ENCODE measurements around the gene LYPD6B.

Gene LYPD6B

GRCh38 chr2:149094217-149095015 is 55.9 kb downstream of the LYPD6B start:
- Histone ChIP-seq H3K18ac (ENCODE audit: low read length) (no peak overlapping the region), H4K8ac (ENCODE audit: low read depth, low read length) (no peak overlapping the region), H3K23ac (ENCODE audit: low read depth, low read length, poor library complexity) (no peak overlapping the region), H3K4me3 (ENCODE audit: low read length in 2 of 2) (no peak overlapping the region), H2BK15ac (ENCODE audit: low read length) (no peak overlapping the region), H3K27me3 (ENCODE audit: control insufficient read depth in 3 of 3, insufficient read depth in 3 of 3, low read depth in 1 of 3, low read length in 3 of 3) (peaks cover 0 to 5% (median 0%) of the 10 kb centered on the region in 3 experiments), H3K4ac (ENCODE audit: low read length) (no peak overlapping the region), H3K79me1 (ENCODE audit: low read depth, low read length) (no peaks in the 10 kb centered on the region), H2BK5ac (ENCODE audit: low read length) (no peak overlapping the region), H2BK12ac (ENCODE audit: low read length) (no peak overlapping the region), H3K27ac (replicated peaks; ENCODE audit: low read length) (no peak overlapping the region), H2AFZ (ENCODE audit: low read length) (no peak overlapping the region), H3K9me3 (replicated peaks in 1 of 2; ENCODE audit: control insufficient read depth in 2 of 2, insufficient read depth in 1 of 2, low read depth in 1 of 2, low read length in 2 of 2) (no peaks in the 10 kb centered on the region), H3K14ac (ENCODE audit: low read length) (no peak overlapping the region), H4K91ac (ENCODE audit: low read depth, low read length, poor library complexity) (no peak overlapping the region), H3K4me1 (ENCODE audit: control insufficient read depth in 2 of 2, insufficient read depth in 1 of 2, low read depth in 1 of 2, low read length in 2 of 2) (no peaks in the 10 kb centered on the region), H3K36me3 (replicated peaks in 1 of 2; ENCODE audit: control insufficient read depth in 2 of 2, insufficient read depth in 2 of 2, low read length in 2 of 2) (no peaks in the 10 kb centered on the region), H3K9ac (ENCODE audit: low read depth, low read length, poor library complexity) (no peak overlapping the region), H2AK5ac (ENCODE audit: low read depth, low read length) (no peak overlapping the region), H2BK120ac (ENCODE audit: low read depth, low read length) (no peak overlapping the region), H3K4me2 (ENCODE audit: insufficient read depth, low read length, poor library complexity, severe bottlenecking) (no peak overlapping the region)
- no CpG with 5 or more reads among the region's 5 CpGs for WGBS, 2 donors (ENCODE audit: extremely low coverage in 2 of 2, insufficient read length in 2 of 2, insufficient replicate concordance in 1 of 2)
- DNase-seq (ENCODE audit: low spot score), result no peak

- Histone ChIP-seq H3K27ac (replicated peaks; ENCODE audit: low read length) (no peak overlapping the region), H3K36me3 (replicated peaks in 1 of 2; ENCODE audit: control insufficient read depth in 2 of 2, insufficient read depth in 2 of 2, low read length in 2 of 2) (no peaks in the 10 kb centered on the region), H3K27me3 (ENCODE audit: control insufficient read depth in 3 of 3, insufficient read depth in 3 of 3, low read depth in 1 of 3, low read length in 3 of 3) (no peaks in the 10 kb centered on the region), H4K8ac (ENCODE audit: low read depth, low read length) (no peak overlapping the region), H3K18ac (ENCODE audit: low read length) (no peak overlapping the region), H3K9ac (ENCODE audit: low read depth, low read length, poor library complexity) (no peak overlapping the region), H2BK12ac (ENCODE audit: low read length) (no peak overlapping the region), H3K4me2 (ENCODE audit: insufficient read depth, low read length, poor library complexity, severe bottlenecking) (no peak overlapping the region), H4K91ac (ENCODE audit: low read depth, low read length, poor library complexity) (no peak overlapping the region), H3K4me1 (ENCODE audit: control insufficient read depth in 2 of 2, insufficient read depth in 1 of 2, low read depth in 1 of 2, low read length in 2 of 2) (peaks cover 0 to 9% of the 10 kb centered on the region in 2 donors), H2AFZ (ENCODE audit: low read length) (no peak overlapping the region), H3K4me3 (ENCODE audit: low read length in 2 of 2) (no peak overlapping the region), H3K4ac (ENCODE audit: low read length) (no peak overlapping the region), H2BK15ac (ENCODE audit: low read length) (no peak overlapping the region), H2AK5ac (ENCODE audit: low read depth, low read length) (no peak overlapping the region), H3K79me1 (ENCODE audit: low read depth, low read length) (no peaks in the 10 kb centered on the region), H2BK5ac (ENCODE audit: low read length) (no peak overlapping the region), H3K14ac (ENCODE audit: low read length) (no peak overlapping the region), H2BK120ac (ENCODE audit: low read depth, low read length) (no peak overlapping the region), H3K23ac (ENCODE audit: low read depth, low read length, poor library complexity) (no peak overlapping the region), H3K9me3 (replicated peaks in 1 of 2; ENCODE audit: control insufficient read depth in 2 of 2, insufficient read depth in 1 of 2, low read depth in 1 of 2, low read length in 2 of 2) (no peaks in the 10 kb centered on the region)
- no CpG with 5 or more reads among the region's 2 CpGs for WGBS, 2 donors (ENCODE audit: extremely low coverage in 2 of 2, insufficient read length in 2 of 2, insufficient replicate concordance in 1 of 2)
- no peak for DNase-seq (ENCODE audit: low spot score)
Measured at GRCh38 chr2:149098701-149099100, 60.2 kb downstream of the LYPD6B start.

- H3K9ac ChIP-seq (ENCODE audit: low read depth, low read length, poor library complexity), result no peak overlapping the region
- H2BK5ac ChIP-seq (ENCODE audit: low read length), result no peak overlapping the region
- H3K9me3 ChIP-seq (replicated peaks in 1 of 2; ENCODE audit: control insufficient read depth in 2 of 2, insufficient read depth in 1 of 2, low read depth in 1 of 2, low read length in 2 of 2), result no peaks in the 10 kb centered on the region
- H4K91ac ChIP-seq (ENCODE audit: low read depth, low read length, poor library complexity), result no peak overlapping the region
- H3K79me1 ChIP-seq (ENCODE audit: low read depth, low read length), result no peaks in the 10 kb centered on the region
- no peak overlapping the region for H2BK12ac ChIP-seq (ENCODE audit: low read length)
- no peak overlapping the region for H2BK120ac ChIP-seq (ENCODE audit: low read depth, low read length)
- H3K36me3 ChIP-seq (replicated peaks in 1 of 2; ENCODE audit: control insufficient read depth in 2 of 2, insufficient read depth in 2 of 2, low read length in 2 of 2), result no peaks in the 10 kb centered on the region
- H3K4me1 ChIP-seq (ENCODE audit: control insufficient read depth in 2 of 2, insufficient read depth in 1 of 2, low read depth in 1 of 2, low read length in 2 of 2), result peaks cover 0 to 9% of the 10 kb centered on the region in 2 donors
- H4K8ac ChIP-seq (ENCODE audit: low read depth, low read length), result no peak overlapping the region
- H3K23ac ChIP-seq (ENCODE audit: low read depth, low read length, poor library complexity), result no peak overlapping the region
- peak overlapping the region; percentile 73 for H3K18ac ChIP-seq (ENCODE audit: low read length)
- no CpG with 5 or more reads among the region's 3 CpGs for WGBS, 2 donors (ENCODE audit: extremely low coverage in 2 of 2, insufficient read length in 2 of 2, insufficient replicate concordance in 1 of 2)
- no peak overlapping the region for H3K4ac ChIP-seq (ENCODE audit: low read length)
- no peak overlapping the region for H3K4me3 ChIP-seq (ENCODE audit: low read length in 2 of 2)
- no peak overlapping the region for H3K27ac ChIP-seq (replicated peaks; ENCODE audit: low read length)
- H2AK5ac ChIP-seq (ENCODE audit: low read depth, low read length), result no peak overlapping the region
- no peak overlapping the region for H2AFZ ChIP-seq (ENCODE audit: low read length)
- no peak overlapping the region for H2BK15ac ChIP-seq (ENCODE audit: low read length)
- no peaks in the 10 kb centered on the region for H3K27me3 ChIP-seq (ENCODE audit: control insufficient read depth in 3 of 3, insufficient read depth in 3 of 3, low read depth in 1 of 3, low read length in 3 of 3)
- no peak overlapping the region for H3K14ac ChIP-seq (ENCODE audit: low read length)
- no peak for DNase-seq (ENCODE audit: low spot score)
- H3K4me2 ChIP-seq (ENCODE audit: insufficient read depth, low read length, poor library complexity, severe bottlenecking), result no peak overlapping the region
Measured at GRCh38 chr2:149099298-149099697, 60.8 kb downstream of the LYPD6B start.

DNA sequence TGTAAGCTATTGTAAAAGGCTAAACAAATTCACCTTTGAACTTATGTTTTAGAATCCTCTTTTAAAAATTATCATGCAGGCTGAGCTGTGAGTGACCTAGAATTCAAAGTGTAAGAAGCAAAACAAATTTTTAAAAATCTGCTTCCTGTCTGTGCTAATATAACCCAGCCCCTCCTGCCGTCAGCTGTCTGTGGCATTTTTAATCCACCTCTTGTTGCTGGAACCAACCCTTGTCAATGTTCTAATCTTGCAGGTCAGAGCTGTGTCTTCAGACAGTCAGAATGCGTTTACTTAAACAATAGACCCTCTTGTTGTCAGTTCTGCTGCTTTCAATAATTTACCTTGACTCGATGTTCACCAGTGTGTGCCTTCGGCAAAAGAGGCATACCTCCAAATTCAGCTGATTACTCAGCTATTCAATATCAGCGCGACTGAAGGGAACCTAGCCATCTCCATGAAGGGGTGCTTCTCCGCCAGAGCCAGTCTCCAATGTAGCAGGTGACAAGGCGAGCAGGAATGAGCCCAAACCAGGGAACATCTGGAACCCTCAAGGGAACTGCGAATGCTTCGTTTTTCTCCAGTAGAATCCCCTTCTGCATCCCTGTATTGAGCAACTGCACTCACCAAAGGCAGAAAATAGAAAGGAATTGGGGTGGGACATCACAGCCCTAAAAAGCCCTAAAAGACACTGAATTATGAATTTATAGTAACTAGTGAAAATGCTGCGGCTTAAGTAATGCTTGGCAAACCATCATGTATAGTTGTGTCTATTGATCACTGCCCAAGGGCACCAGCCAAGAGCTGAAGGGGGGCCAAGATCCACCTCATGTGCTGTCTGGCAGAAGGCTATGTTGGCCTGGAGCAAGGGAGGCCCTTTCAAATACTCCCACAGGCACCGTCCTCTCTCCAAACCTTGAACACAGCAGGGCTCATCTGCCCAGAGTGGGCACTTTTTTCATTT is 62.5 kb downstream of the LYPD6B start:
- no peak overlapping the region for H3K9ac ChIP-seq (ENCODE audit: low read depth, low read length, poor library complexity)
- no peak overlapping the region for H3K23ac ChIP-seq (ENCODE audit: low read depth, low read length, poor library complexity)
- no peak overlapping the region for H2BK15ac ChIP-seq (ENCODE audit: low read length)
- no peaks in the 10 kb centered on the region for H3K36me3 ChIP-seq (replicated peaks in 1 of 2; ENCODE audit: control insufficient read depth in 2 of 2, insufficient read depth in 2 of 2, low read length in 2 of 2)
- H3K4me2 ChIP-seq (ENCODE audit: insufficient read depth, low read length, poor library complexity, severe bottlenecking), result no peak overlapping the region
- no peaks in the 10 kb centered on the region for H3K79me1 ChIP-seq (ENCODE audit: low read depth, low read length)
- no peak overlapping the region for H2BK120ac ChIP-seq (ENCODE audit: low read depth, low read length)
- DNase-seq (ENCODE audit: low spot score), result no peak
- H2BK12ac ChIP-seq (ENCODE audit: low read length), result peak overlapping the region; percentile 4
- no peaks in the 10 kb centered on the region for H3K27me3 ChIP-seq (ENCODE audit: control insufficient read depth in 3 of 3, insufficient read depth in 3 of 3, low read depth in 1 of 3, low read length in 3 of 3)
- H3K4me1 ChIP-seq (ENCODE audit: control insufficient read depth in 2 of 2, insufficient read depth in 1 of 2, low read depth in 1 of 2, low read length in 2 of 2), result peaks cover 0 to 9% of the 10 kb centered on the region in 2 donors
- no CpG with 5 or more reads among the region's 12 CpGs for WGBS, 2 donors (ENCODE audit: extremely low coverage in 2 of 2, insufficient read length in 2 of 2, insufficient replicate concordance in 1 of 2)
- no peak overlapping the region for H2BK5ac ChIP-seq (ENCODE audit: low read length)
- H3K14ac ChIP-seq (ENCODE audit: low read length), result no peak overlapping the region
- peak overlapping the region; percentile 57 for H3K27ac ChIP-seq (replicated peaks; ENCODE audit: low read length)
- peak overlapping the region; percentile 86 for H3K18ac ChIP-seq (ENCODE audit: low read length)
- peak overlapping the region; percentile 17 for H2AFZ ChIP-seq (ENCODE audit: low read length)
- H2AK5ac ChIP-seq (ENCODE audit: low read depth, low read length), result no peak overlapping the region
- H4K8ac ChIP-seq (ENCODE audit: low read depth, low read length), result no peak overlapping the region
- H3K4ac ChIP-seq (ENCODE audit: low read length), result no peak overlapping the region
- H3K9me3 ChIP-seq (replicated peaks in 1 of 2; ENCODE audit: control insufficient read depth in 2 of 2, insufficient read depth in 1 of 2, low read depth in 1 of 2, low read length in 2 of 2), result no peaks in the 10 kb centered on the region
- no peak overlapping the region for H3K4me3 ChIP-seq (ENCODE audit: low read length in 2 of 2)
- no peak overlapping the region for H4K91ac ChIP-seq (ENCODE audit: low read depth, low read length, poor library complexity)
